ENCODE results near the gene COX6B1.

Gene COX6B1

DNA sequence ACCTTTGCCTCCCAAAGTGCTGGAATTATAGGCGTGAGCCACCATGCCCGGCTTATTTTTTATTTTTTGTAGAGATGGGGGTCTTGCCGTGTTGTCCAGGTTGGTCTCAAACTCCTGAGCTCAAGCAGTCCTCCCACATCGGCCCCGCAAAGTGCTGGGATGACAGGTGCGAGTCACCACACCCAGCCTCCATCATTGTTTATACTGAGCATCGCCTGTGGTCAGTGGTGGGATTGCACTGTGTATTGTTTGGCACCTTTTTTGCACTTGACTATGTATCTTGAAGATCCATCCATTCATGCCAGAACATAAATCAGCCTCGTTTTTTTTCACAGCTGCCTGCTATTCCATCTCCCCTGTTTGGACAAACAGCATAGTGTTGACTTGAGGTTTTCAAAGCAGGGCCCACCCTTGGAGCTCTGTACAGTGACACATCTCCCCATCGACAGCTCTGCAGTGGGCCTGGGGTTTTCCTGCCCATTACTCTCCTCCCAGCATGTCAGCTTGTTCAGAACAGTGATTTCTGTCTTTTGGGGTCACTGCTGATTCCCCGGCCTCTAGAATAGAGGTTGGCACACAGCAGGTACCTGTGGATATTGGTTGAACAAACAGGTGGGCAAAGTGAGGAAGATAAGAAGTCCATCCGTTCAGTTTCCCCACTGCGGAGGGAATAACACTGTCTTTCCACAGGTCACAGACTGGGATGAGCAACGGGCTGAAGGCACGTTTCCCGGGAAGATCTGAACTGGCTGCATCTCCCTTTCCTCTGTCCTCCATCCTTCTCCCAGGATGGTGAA is 10.0 kb downstream of the COX6B1 start:
- in situ Hi-C loops (cut with HindIII; ENCODE audit: low sequenced_read_pairs), result no loop called here
- TF ChIP-seq CTCF (IDR thresholded peaks at IDR 0.05; ENCODE audit: low read depth, low read length, missing control alignments), result peak; percentile 11

GRCh38 chr19:35661995-35662340 is 13.8 kb downstream of the COX6B1 start:
- in situ Hi-C loops (cut with HindIII; ENCODE audit: low sequenced_read_pairs), result no loop called here
- no peak for TF ChIP-seq CTCF (IDR thresholded peaks at IDR 0.05; ENCODE audit: low read depth, low read length, missing control alignments)
- H3K4me3 ChIP-seq (ENCODE audit: low read depth, low read length), result no peak overlapping the region
- no peak for DNase-seq (ENCODE audit: low read depth)

More for the DNA sequence above, 10.0 kb downstream of the COX6B1 start:
- no peak for DNase-seq (ENCODE audit: low read depth)
- H3K4me3 ChIP-seq (ENCODE audit: low read depth, low read length), result no peak overlapping the region

GRCh38 chr19:35663981-35664380 is 15.9 kb downstream of the COX6B1 start:
- H3K4me3 ChIP-seq (ENCODE audit: low read depth, low read length), result no peak overlapping the region
- no peak for TF ChIP-seq CTCF (IDR thresholded peaks at IDR 0.05; ENCODE audit: low read depth, low read length, missing control alignments)
- in situ Hi-C loops (cut with HindIII; ENCODE audit: low sequenced_read_pairs), result no loop called here
- DNase-seq (ENCODE audit: low read depth), result no peak

GRCh38 chr19:35665157-35665556 is 17.0 kb downstream of the COX6B1 start:
- no peak for DNase-seq (ENCODE audit: low read depth)
- no peak for TF ChIP-seq CTCF (IDR thresholded peaks at IDR 0.05; ENCODE audit: low read depth, low read length, missing control alignments)
- in situ Hi-C loops (cut with HindIII; ENCODE audit: low sequenced_read_pairs), result no loop called here
- no peak overlapping the region for H3K4me3 ChIP-seq (ENCODE audit: low read depth, low read length)

DNA sequence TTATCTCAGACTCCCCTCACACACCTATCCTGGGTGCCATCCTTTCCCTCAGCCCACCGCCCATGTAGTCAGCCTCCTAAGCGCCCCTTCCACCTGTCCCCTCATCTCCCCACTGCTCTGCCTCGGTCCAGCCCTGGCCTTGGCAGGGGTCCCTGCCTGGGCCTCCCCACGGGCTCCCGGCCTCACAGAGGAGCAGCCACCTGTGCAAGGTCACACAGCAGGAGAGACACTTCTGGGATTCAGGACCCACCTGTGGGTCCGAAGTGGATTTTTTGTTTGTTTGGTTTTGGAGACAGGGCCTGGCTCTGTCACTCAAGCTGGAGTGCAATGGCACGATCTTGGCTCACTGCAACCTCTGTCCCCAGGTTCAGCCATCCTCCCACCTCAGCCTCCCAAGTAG is 17.5 kb downstream of the COX6B1 start:
- no peak for DNase-seq (ENCODE audit: low read depth)
- no peak overlapping the region for H3K4me3 ChIP-seq (ENCODE audit: low read depth, low read length)
- TF ChIP-seq CTCF (IDR thresholded peaks at IDR 0.05; ENCODE audit: low read depth, low read length, missing control alignments), result no peak
- in situ Hi-C loops (cut with HindIII; ENCODE audit: low sequenced_read_pairs), result no loop called here

- DNase-seq (ENCODE audit: low read depth), result no peak
- in situ Hi-C loops (cut with HindIII; ENCODE audit: low sequenced_read_pairs), result no loop called here
- H3K4me3 ChIP-seq (ENCODE audit: low read depth, low read length), result no peak within 1 kb of the TSS
- no peak for TF ChIP-seq CTCF (IDR thresholded peaks at IDR 0.05; ENCODE audit: low read depth, low read length, missing control alignments)
Measured at GRCh38 chr19:35666251-35666913, 18.3 kb downstream of the COX6B1 start, which contains the start of gene UPK1A. Gene UPK1A, plus strand, starts transcription at chr19:35666517. Its CDS starts 296 bp downstream, at chr19:35666813.
